HG02759 (cell line): ENCODE results near the gene NAIF1.
A peak's percentile ranks its signal among the peaks of the same experiment; 100 is the strongest.
"Not testable (repeated sequence)": the region's sequence is repeated elsewhere in the genome, so short reads cannot be mapped to it uniquely, and the experiment has no call there.

Experiments
- ATAC-seq: cut with Tn5 transposase; IDR thresholded peaks from one replicate; pipeline ENCODE4 v1.9.1; 2021; ENCODE audit warnings: mild to moderate bottlenecking, moderate library complexity; ENCODE audit not compliant: unreplicated experiment

NAIF1 gene

DNA sequence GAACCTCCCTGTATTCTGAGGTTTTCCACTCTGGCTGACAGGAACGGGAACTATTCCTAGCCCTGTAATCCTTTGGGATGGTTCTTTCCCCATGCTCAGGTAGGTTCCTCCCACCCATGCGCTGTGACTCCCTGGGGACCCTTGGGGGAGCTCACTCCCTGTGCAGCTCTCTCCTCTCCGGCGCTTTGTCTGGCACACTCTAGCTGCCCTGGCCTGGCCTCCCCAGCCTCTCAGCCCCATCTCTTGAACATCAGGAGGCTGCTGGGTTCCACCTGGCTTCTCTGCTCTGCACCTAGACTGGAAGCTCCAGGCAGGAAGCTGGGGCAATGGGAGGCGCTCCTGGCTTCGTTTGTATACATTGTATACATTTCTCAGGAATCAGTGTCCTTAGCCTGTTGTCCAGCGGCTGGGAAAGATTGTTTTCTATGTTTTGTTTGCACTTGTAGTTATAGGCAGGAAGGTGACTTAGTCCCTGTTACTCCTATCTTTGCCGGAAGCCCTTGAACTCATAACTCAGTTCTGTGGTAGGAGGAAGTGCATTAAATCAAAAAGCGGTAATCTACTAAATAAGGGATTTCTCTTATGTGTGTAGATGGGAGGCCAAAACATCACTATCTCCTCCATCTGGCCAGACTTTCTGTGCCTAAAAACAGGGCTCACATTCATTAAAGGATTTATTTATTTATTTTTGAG is 21.3 kb upstream of the NAIF1 start:
- ATAC-seq: no peak

DNA sequence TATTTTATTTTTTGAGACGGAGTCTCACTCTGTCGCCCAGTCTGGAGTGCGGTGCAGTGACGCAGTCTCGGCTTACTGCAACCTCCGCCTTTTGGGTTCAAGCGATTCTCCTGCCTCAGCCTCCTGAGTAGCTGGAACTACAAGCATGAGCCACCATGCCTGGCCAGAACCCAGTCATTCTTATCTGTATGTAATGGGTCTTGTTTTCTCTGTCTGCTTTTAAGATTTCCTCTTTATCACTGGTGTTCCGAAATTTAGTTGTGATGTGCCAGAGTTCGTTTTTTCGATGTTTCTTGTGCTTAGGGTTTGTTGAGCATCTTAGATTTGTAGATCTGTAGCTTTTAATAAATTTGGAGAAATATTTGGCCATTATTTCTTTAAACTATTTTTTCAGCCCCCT is 20.1 kb upstream of the NAIF1 start:
- ATAC-seq: no peak

DNA sequence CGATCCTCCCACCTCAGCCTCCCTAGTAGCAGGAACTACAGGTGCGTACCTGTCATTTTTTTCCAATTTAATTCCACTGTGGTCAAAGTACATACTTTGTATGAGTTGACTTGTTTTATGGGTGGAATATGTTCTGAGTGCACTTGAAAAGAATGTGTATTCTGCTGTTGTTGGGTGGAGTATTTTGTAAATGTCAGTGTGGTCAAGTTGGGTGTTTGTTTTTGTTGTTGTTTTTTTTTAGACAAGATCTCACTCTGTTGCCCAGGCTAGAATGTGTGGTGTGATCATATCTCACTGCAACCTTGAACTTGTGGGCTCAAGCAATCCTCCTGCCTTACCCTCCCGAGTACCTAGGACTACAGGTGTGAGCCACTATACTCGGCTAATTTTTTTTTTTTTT is 18.8 kb upstream of the NAIF1 start:
- no peak for ATAC-seq

- no peak for ATAC-seq
These were observed 17.6 kb upstream of the NAIF1 start for GRCh38 chr9:128084746-128085145.

GRCh38 chr9:128082151-128082550 is 15.0 kb upstream of the NAIF1 start:
- no peak for ATAC-seq

DNA sequence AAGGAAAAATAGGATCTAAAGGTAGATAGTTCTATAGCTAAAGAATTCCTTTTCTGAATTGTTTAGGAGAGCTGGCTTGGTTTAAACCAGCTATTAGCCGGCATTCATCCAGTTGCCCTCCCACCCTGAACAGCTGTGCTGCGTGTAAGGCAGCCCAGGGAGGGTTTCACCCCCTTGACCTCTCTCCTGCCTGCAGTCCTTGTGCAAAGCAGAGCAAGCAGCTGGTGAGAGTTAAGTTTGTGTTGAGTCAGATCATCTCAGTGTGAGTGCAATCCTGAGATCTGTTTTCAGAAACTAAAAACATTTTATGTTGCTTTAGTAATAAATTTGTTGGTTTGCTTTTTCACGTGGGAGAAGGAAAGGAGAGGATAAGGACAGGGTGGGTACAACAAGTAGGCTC is 13.9 kb upstream of the NAIF1 start:
- no peak for ATAC-seq

DNA sequence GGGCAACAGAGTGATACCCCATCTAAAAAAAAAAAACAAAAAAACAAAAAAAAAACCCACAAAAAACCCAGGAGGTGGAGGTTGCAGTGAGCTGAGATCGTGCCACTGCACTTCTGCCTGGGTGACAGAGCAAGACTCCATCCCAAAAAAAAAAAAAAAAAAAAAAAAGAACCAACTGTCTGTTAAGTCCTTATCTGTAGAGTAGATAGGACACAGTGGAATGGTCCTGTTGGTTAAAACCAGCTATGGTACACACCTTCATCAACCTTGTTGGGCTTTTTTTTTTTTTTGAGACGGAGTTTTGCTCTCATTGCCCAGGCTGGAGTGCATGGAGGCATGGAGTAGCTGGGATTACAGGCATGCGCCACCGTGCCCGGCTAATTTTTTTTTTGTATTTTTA is 13.1 kb upstream of the NAIF1 start:
- ATAC-seq: no peak

GRCh38 chr9:128078504-128079434 is 11.6 kb upstream of the NAIF1 start:
- ATAC-seq: no peak

DNA sequence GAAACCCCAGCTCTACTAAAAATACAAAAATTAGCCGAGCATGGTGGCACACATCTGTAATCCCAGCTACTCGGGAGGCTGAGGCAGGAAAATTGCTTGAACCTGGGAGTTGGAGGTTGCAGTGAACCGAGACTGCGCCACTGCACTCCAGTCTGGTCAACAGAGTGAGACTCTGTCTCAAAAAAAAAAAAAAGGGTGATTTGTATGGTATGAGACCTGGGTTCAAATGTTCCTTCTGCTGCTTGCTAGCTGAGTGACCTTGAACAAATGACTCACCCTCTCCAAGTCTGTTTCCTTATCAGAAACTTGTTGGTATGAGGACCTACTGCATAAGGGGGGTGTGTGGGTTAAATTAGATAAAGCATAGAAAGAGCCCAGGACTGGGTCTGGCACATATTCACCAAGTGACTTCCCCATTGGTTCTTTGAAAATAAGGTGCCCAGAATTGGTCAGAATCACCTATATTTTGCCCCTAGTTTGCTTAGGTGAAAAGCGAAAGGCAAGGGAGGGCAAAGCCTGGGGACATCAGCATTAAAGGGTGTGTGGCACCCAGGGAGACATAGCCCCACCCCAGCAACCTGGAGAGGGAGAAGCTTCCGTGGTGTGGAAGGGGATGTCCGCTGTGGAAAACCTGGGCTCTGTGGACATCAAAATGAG is 10.9 kb upstream of the NAIF1 start:
- ATAC-seq: no peak

DNA sequence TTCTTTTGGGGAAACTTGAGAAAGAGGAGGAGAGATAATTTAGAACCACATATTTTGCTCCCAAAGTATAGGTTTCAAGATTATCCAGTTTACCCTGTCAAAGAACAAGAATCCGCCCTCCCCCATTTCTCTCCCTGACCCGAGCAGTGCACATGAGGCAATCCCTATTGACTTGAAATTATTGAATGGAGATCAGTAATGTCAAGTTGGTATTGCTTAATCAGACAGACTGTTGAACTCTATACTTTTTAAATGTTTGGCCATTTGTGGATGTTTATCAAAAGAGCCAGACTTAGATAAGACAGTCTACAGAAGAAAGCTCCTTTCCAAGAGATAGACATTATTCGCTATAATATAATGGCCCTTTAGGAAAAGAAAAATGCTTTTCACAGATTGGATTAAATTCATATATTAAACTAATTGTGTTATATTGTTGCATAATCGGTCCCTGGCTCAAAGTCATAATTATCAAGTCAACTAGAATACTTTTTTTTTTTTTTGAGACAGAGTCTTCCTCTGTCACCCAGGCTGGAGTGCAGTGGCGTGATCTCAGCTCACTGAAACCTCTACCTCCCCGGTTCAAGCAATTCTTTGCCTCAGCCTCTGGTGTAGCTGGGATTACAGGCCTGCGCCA is 6.2 kb upstream of the NAIF1 start:
- no peak for ATAC-seq

- ATAC-seq: no peak
These were observed 5.3 kb upstream of the NAIF1 start for GRCh38 chr9:128072144-128073021.

- not testable (repeated sequence) for ATAC-seq
These were observed 4.4 kb upstream of the NAIF1 start for GRCh38 chr9:128071475-128071874.

DNA sequence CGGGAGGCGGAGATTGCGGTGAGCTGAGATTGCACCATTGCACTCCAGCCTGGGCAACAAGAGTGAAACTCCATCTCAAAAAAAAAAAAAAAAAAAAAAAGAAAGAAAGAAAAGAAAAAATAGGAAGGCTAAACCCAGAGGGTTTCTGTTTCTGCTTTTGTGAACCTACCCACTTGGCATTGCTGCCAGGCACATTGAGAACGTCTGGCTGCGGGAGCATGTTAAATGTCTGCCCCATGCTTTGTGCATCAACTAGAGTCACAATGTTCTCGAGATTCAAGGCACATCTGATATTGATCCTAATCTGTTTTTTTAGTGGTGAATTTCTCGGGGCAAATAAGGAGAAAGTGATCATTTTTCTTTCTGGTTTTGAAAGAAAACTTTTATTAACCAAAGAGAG is 3.8 kb upstream of the NAIF1 start:
- ATAC-seq: no peak

DNA sequence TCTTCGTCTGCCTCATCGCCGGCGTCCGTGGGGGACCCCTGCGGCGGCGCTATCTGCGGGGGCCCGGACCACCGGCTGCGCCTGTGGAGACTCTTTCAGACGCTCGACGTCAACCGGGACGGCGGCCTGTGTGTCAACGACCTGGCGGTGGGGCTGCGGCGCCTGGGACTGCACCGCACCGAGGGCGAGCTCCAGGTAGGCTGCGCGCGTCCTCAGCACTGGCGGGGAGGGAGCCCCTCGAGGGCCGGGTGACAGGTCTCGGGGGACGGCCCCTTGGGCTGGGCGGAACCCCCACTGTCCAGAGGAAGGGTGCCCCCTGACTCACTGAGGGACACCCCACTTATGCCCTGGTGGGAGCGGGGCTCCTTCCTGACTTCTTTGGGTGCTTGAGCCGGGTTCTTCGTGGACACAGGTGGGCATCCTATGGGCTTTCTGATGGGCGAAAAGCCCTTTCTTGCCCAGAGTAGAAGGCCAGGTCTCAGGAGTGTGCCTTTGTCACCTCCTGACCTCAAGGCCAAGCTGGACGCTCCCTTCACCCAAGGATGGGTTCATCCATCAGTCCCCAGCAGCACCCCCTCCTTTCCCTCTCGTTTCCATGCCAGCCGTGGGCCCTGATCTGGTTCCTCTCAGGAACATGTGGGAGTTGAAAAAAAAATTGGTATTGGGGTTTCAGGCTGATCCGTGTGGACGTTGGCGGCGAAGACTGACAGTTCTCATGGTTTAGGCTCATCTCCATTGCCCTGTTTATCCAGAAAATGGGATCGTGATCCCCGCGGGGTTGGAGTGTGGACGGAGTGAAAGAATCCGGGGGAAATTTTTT is 1.5 kb upstream of the NAIF1 start:
- peak; percentile 11 for ATAC-seq

DNA sequence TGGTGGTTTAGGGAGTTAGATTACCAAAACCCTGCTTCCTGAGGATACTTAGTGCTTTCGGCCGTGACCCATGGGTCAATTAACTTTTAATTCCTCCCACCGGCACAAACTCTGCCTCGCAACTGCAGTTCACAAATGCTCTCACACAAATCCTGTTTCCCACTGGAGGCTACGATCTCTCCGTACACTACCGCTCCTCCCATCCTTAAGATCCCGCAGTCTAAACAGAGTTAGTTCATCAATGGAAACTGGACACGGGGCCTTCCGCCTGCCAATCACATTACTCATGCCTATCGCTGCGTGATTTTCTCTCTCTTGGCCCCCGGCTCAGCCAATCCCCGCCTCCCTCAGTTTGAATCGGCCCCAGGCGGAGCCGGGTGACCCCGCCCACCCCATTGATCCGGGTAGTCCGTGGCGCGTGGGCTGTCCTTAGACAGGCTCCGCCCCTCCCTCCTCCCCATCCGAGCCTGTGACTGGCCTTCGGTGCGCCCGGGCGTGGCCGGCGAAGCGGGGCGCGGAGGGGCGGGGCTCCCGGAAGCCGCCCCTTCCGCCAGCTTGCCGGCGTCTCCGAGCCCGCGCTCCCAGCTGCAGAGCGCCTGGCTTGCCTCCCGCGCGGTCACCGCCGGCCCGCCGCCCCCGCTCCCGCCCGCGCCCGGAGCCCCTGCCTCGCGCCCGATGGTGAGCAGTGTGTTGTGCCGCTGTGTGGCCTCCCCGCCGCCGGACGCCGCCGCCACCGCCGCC is 695 bp upstream of the NAIF1 start, which contains the start of gene SLC25A25:
Gene SLC25A25, plus strand, starts transcription at position 588 of the 741 bp plus-strand sequence. Its CDS starts 88 bp downstream, at position 676.
- ATAC-seq: peak; percentile 76

GRCh38 chr9:128065907-128066712 is 1.0 kb downstream of the NAIF1 start:
- no peak for ATAC-seq
